HuH-7 (cell line): ENCODE results near the gene SLC24A3.
A peak's percentile ranks its signal among the peaks of the same experiment; 100 is the strongest.

Source experiments
- DNase-seq: peaks from one replicate; pipeline ENCODE4 v3.0.0; 2011; ENCODE audit warnings: low spot score

SLC24A3 gene

DNA sequence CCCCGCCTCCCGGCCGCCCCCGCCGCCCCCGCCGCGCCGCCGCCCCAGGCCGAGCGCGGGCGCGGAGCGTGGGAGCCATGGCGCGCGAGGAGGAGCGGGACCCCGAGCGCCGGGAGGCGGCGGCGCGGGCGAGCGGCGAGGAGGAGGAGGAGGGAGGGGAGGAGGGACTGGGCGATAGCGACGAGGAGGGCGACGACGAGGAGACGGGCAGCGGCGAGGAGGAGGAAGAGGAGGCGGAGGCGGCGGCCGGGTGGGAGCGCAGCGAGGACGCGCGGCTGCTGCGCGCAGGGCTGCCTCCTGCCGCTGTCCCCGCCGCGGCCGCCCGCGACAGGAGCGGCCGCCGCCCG is at the start of gene SLC24A3:
TSS of gene SLC24A3 (plus strand) at position 174 of the 347 bp plus-strand sequence.
- no peak for DNase-seq

DNA sequence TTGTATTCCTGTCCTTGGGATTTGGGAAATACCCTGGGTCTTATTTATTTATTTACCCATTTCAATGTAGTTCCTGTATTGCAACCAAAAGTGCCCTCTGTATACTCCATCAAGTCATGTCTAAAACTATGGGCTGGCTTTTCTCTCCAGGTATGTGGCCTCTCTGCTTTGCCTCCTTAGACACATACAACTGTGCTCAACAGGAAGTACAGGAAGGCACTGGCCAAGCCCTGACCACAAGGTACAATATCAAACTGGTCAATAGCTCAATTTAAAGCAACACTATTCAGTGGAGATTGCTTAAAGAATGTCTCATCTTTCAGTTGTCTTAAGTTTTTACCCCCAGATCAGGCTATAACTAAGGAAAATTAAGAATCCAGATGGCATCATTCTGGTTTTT is 42.3 kb upstream of the SLC24A3 start:
- no peak for DNase-seq

- DNase-seq: no peak
These were observed 39.8 kb upstream of the SLC24A3 start for GRCh38 chr20:19172637-19173036.

GRCh38 chr20:19176470-19177052 is 35.9 kb upstream of the SLC24A3 start:
- no peak for DNase-seq

DNA sequence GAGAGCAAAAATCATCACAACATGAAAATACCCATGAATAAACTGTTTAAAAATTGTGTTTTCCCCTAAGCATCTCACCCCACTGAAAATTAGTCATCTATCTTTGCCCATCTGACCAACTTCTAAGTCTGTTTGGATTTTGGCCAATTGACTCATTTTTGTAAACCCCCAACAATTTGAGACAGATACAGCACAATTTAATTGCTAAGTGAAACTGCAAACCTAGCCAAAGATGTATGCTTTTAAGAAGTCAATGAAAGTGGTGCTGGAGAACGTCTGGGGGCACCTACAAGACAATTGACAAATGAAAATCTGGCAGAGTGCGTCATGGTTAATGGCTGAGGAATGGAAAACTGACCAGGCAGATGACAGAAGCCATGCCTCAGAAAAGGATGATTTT is 30.9 kb upstream of the SLC24A3 start:
- DNase-seq: no peak

DNA sequence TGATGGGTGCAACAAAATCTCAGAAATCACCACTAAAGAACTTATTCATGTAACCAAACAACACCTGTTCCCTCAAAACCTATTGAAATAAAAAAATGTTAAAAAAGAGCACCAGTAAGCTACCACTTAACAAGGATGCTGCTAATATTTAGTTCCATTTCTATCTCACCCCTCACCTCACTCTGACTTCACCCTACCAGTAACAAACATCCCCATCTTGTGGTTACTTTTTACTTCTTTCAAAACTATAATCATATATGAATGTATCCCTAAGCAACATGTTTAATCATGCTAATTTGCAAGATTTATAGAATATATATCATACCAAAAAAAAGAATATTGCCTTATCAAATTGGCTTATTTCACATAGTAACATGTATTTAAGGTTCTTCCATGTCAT is 27.4 kb upstream of the SLC24A3 start:
- DNase-seq: no peak

GRCh38 chr20:19193349-19193748 is 19.1 kb upstream of the SLC24A3 start:
- no peak for DNase-seq

DNA sequence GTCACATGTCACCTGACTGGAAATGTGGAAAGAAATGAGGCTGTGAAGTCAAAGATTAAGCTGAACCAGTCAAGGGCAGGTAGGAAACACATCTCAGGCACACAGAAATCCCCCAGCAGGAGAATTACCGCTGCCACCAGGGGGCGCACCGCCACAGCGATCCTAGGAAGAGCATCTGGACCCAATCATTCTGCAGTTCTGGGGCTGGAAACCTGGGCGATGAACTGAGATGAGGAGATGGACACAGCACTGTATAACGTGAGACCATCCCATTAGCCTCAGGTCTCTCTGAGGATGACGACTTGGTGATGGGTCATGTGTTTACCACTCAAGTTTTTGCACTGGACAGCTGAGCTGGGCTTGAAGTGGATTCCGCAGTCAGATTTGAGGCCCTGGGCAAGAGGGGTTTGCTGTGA is 6.5 kb upstream of the SLC24A3 start:
- DNase-seq: peak; percentile 85

GRCh38 chr20:19207541-19207940 is 4.9 kb upstream of the SLC24A3 start:
- DNase-seq: no peak

- no peak for DNase-seq
These were observed 1.9 kb upstream of the SLC24A3 start for GRCh38 chr20:19210391-19211155.

- DNase-seq: no peak
These were observed 1.2 kb upstream of the SLC24A3 start for GRCh38 chr20:19211252-19211651.

DNA sequence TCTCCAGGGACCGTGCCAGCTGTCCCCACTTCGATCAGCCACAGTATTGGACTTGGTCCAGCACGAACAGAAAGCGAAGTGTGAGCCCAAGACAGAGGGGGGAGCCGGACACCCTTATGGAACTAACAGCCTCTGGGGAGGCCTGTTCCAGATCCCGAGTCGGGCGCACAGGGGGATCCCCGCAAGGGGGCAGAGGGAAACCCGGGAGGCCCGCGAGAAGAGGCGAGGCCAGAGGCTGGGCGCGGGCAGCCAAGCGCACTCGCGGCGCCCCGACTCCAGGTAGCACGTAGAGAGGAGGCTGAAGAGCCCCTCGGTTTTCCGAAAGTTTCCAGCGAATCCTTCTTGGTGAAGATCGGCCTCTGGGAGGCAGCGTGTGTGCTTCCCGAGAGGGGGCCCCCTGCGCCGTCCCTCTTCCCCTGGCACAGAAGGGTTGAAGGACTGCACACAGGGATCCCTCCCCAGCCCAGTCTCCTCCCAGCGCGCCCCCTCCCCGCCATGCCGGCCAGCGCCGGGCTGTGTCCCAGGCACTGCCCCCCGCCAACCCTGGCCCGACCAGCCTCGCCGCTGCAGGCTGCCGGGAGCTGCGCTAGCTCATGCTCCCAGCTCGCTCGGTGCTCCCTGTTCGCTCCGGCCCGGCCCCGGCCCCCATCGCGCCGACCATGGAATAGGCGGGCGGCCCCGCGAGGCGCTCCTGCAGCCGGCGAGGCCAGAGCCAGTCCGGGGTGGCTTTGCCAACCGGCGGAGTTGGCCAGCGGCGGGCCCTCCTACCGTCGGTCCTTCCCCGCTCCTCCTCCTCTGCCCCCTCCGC is 577 bp upstream of the SLC24A3 start:
- no peak for DNase-seq

DNA sequence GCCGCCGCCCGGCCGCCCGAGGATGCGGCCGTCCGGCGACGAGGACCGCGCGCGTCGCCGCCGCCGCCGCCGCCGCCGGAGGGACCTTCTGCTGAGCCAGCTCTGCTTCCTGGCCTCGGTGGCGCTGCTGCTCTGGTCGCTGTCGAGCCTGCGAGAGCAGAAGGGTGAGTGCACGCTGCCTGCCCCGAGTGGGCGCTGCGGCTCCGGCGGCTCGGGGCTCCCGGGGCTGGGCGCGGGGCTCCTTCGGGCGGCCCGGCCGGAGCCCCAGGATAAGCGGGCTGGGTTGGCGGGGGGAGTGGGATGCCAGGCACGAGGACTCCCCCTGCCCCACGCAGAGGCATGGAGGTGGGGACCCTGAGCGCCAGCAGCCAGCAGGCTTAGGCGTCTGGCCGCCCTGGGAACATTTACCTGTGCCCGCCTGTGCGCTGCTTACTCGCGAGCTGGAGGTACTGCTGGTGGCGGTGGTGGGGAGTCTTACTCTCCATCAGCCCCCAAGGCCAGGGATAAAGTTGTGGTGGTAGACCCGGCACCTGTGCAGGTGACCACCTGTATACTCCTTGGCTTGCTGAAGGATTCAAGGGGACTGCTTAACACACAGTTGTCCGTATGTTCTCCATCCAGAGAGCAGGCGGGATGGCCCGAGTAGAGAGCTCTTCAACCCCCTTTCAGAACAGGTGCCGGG is 520 bp downstream of the SLC24A3 start:
- no peak for DNase-seq

DNA sequence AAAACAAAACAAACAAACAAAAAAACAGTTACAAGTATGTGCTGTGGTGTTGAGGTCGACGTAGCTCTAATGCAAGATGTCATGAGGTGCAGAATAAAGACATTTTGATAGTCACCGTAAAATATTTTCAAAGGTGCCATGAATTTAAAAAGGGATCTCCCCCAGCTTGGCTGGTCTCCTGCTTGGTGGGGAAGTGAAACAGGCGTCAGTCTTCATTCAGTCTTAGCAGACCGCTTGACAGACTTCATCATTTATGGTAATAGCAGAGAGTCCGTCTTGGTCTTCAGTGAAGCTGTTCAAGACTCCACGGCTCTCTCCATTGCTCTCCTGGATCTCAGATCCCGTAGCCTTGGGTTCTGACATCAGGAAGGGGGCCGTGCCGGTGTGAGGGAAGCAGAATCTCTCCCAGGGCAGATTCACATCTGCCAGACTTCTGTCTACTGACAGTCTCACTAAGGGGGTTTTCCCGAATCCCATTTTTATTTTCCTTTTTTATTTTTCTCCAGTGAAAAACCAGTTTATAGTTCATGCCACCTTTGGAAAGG is 1.6 kb downstream of the SLC24A3 start:
- DNase-seq: no peak

DNA sequence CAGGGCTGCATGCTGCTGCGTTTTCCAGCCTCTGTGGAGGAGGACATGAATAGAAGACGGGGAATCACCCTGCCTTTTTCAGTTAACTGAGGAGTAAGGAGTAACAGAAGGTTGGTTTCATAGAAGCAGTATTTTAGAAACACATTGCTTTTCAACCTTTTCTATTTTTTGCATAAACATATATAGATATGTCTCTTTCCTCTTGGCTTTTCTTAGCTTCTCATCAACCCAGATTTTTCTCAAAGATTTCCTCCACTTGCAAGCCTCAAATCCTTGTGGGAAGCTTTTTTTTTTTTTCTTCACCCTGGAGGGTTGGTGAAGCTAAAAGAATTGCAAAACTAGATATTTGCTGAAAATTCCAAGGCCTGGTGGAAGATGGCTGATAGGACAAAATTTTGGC is 6.0 kb downstream of the SLC24A3 start:
- DNase-seq: no peak

DNA sequence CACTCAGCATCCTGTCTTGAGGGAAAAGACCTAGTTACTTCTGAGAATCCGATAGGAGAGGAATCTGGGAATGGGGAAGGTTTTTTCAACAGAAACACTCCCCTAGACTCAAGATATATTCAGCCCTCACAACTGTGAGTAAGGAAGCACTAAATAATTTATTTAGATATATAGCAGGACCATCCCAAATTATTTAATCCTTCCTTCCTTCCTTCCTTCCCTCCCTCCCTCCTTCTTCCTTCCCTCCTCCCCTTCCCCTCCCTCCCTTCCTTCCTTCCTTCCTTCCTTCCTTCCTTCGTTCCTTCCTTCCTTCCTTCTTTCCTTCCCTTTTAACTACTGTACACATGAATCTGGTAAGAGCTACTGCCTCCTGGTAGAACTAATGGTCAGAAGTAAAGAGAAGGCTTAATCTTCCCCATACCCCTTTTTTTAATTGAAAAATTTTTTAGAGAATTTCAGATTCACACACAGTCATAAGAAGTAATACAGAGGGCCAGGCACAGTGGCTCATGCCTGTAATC is 10.1 kb downstream of the SLC24A3 start:
- no peak for DNase-seq

GRCh38 chr20:19223640-19224039 is 11.2 kb downstream of the SLC24A3 start:
- DNase-seq: no peak

- no peak for DNase-seq
These were observed 19.1 kb downstream of the SLC24A3 start for GRCh38 chr20:19231359-19232035.

DNA sequence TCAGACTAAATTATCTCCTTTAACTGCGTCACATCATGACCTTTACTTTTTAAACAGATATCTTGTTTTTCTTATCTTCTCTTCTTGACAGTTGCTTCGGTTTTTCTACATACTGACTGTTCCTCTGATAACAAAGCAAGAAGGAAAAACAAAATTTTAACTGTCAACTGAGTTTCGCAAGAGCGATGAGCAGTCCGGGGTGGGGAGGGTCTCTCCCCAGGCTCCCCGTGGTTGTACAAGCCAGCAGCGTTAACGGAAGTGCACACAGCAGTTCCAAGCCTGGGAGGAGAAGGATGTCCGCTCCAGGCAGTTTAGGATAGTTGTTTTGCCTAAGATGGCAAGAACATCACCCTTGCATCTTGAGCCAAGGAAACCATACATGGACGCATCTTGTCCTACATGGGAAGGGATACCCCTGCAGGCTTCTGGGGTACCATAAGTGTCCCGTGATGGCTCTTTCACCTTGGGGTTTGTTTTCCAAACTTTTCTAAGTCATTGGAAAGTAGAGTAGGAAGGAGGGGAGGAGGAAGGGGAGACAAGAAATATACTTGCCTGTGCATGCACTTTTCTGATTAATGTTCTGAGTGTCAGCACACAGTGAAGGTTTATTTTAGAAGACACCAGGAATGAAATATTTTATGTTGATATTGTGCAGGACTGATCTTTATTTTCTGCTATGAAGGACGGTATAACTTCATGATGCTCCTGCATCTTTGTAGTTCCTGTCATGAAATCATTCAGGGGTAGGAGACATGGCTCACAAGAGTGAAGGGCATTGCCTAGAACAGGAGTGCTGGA is 20.8 kb downstream of the SLC24A3 start:
- DNase-seq: no peak

- no peak for DNase-seq
These were observed 24.1 kb downstream of the SLC24A3 start for GRCh38 chr20:19236371-19237055.
